HG02642 (cell line): Measurements from ENCODE around the gene CCDC171.
"Not testable (repeated sequence)": the region's sequence is repeated elsewhere in the genome, so short reads cannot be mapped to it uniquely, and the experiment has no call there.

Experiments used
- ATAC-seq: cut with Tn5 transposase; IDR thresholded peaks from one replicate; pipeline ENCODE4 v1.9.1; 2021; ENCODE audit warnings: mild to moderate bottlenecking; ENCODE audit not compliant: unreplicated experiment, poor library complexity

Gene CCDC171

GRCh38 chr9:15741015-15741414, 188.2 kb downstream of the CCDC171 start:
- ATAC-seq = no peak

GRCh38 chr9:15743512-15743911, 190.7 kb downstream of the CCDC171 start:
- peak; percentile 76 for ATAC-seq

GRCh38 chr9:15744196-15744595, 191.4 kb downstream of the CCDC171 start:
- no peak for ATAC-seq

- ATAC-seq = no peak
Observed at GRCh38 chr9:15746905-15747304, 194.1 kb downstream of the CCDC171 start.

GRCh38 chr9:15755660-15756059, 202.8 kb downstream of the CCDC171 start:
- ATAC-seq = no peak

GRCh38 chr9:15761551-15761950, 208.7 kb downstream of the CCDC171 start:
- no peak for ATAC-seq

GRCh38 chr9:15763371-15763770, 210.5 kb downstream of the CCDC171 start:
- ATAC-seq = no peak

GRCh38 chr9:15764131-15764530, 211.3 kb downstream of the CCDC171 start:
- ATAC-seq = no peak

- no peak for ATAC-seq
Observed at GRCh38 chr9:15769547-15769946, 216.7 kb downstream of the CCDC171 start.

GRCh38 chr9:15778861-15779260, 226.0 kb downstream of the CCDC171 start:
- ATAC-seq = no peak

- ATAC-seq = no peak
Observed at GRCh38 chr9:15782106-15782505, 229.3 kb downstream of the CCDC171 start.

GRCh38 chr9:15785584-15785983, 232.7 kb downstream of the CCDC171 start:
- ATAC-seq = no peak

- ATAC-seq = no peak
Observed at GRCh38 chr9:15786616-15787015, 233.8 kb downstream of the CCDC171 start.

- ATAC-seq = not testable (repeated sequence)
Observed at GRCh38 chr9:15810219-15810899, 257.5 kb downstream of the CCDC171 start.

- no peak for ATAC-seq
Observed at GRCh38 chr9:15813076-15813475, 260.2 kb downstream of the CCDC171 start.

GRCh38 chr9:15824310-15824709, 271.5 kb downstream of the CCDC171 start:
- no peak for ATAC-seq

- ATAC-seq = no peak
Observed at GRCh38 chr9:15831384-15831783, 278.5 kb downstream of the CCDC171 start.

- ATAC-seq = no peak
Observed at GRCh38 chr9:15834541-15834940, 281.7 kb downstream of the CCDC171 start.

GRCh38 chr9:15837079-15837679, 284.3 kb downstream of the CCDC171 start:
- peak; percentile 92 for ATAC-seq

- no peak for ATAC-seq
Observed at GRCh38 chr9:15842051-15842450, 289.2 kb downstream of the CCDC171 start.

GRCh38 chr9:15843316-15843715, 290.5 kb downstream of the CCDC171 start:
- no peak for ATAC-seq

- ATAC-seq = no peak
Observed at GRCh38 chr9:15843931-15844330, 291.1 kb downstream of the CCDC171 start.
